Endothelial cell (in vitro differentiated cells): ENCODE results near the gene COX8C. TPM values are rescaled to one million over a fixed set of nuclear protein-coding genes. Genes with fewer than 3 reads are reported as not detected.
"Not testable (repeated sequence)": the region's sequence is repeated elsewhere in the genome, so short reads cannot be mapped to it uniquely, and the experiment has no call there.

Source experiments
- DNase-seq: peaks from one replicate; pipeline ENCODE4 v3.0.0; 2021; ENCODE audit warnings: low spot score
- H3K27ac Mint-ChIP-seq: one replicate; pipeline ENCODE4 v1.8.0; 2021; ENCODE audit warnings: mixed read lengths, inconsistent platforms; ENCODE audit not compliant: unreplicated experiment
- H3K27me3 Mint-ChIP-seq: one replicate; pipeline ENCODE4 v1.8.0; 2021; ENCODE audit warnings: mild to moderate bottlenecking, moderate library complexity, mixed read lengths, inconsistent platforms; ENCODE audit not compliant: unreplicated experiment
- H3K36me3 Mint-ChIP-seq: one replicate; pipeline ENCODE4 v1.8.0; 2021; ENCODE audit warnings: mild to moderate bottlenecking, low read depth, mixed read lengths, inconsistent platforms; ENCODE audit not compliant: unreplicated experiment
- H3K4me1 Mint-ChIP-seq: one replicate; pipeline ENCODE4 v1.8.0; 2021; ENCODE audit warnings: mild to moderate bottlenecking, mixed read lengths, inconsistent platforms; ENCODE audit not compliant: unreplicated experiment
- H3K4me3 Mint-ChIP-seq: one replicate; pipeline ENCODE4 v1.8.0; 2021; ENCODE audit warnings: mild to moderate bottlenecking, mixed read lengths, inconsistent platforms; ENCODE audit not compliant: unreplicated experiment
- H3K9me3 Mint-ChIP-seq: one replicate; pipeline ENCODE4 v1.8.0; 2021; ENCODE audit warnings: mixed read lengths, inconsistent platforms; ENCODE audit not compliant: unreplicated experiment
- total RNA-seq: library from RNA; stranded (reverse); fragmentation: NEBNext Ultra II Directional; extraction: Animal tissue kit (Norgen Biotek cat#: 25700); gene quantifications from one replicate; pipeline ENCODE4 v1.2.1, GENCODE V29; 2021; ENCODE audit not compliant: unreplicated experiment
- TF ChIP-seq, protein P1 (sequence below): fragments of 200-600 bp; sonication (generic); IDR thresholded peaks from one replicate; pipeline ENCODE4 v1.5.0; 2021; ENCODE audit warnings: antibody characterized with exemption; ENCODE audit not compliant: unreplicated experiment

The COX8C gene
- total RNA-seq, 1 donor from 2014 or later = not detected

DNA sequence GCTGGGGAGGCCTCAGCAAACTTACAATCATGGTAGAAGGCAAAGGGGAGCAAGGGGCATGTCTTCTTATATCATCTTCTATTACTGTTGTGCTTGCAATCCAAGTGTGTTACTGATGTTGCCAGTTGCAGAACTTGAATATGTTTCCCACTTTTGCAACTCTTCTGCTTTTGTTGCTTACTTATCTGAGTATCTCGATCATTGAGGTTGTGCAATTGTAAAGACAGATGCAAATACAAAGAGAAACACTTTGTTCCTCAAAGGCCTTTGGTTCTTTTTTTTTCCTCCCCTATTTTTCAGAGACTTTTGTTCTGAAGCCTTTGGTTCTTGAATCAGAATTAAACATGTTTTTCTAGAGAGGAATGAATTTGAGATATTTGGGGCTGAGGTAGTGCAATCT lies 3.7 kb upstream of the COX8C start:
- no peaks in the 10 kb centered on the region for H3K27me3 Mint-ChIP-seq
- H3K27ac Mint-ChIP-seq = no peak overlapping the region
- H3K9me3 Mint-ChIP-seq = peaks cover 12% of the 10 kb centered on the region
- no peak overlapping the region for H3K4me3 Mint-ChIP-seq
- TF ChIP-seq, protein P1, sequence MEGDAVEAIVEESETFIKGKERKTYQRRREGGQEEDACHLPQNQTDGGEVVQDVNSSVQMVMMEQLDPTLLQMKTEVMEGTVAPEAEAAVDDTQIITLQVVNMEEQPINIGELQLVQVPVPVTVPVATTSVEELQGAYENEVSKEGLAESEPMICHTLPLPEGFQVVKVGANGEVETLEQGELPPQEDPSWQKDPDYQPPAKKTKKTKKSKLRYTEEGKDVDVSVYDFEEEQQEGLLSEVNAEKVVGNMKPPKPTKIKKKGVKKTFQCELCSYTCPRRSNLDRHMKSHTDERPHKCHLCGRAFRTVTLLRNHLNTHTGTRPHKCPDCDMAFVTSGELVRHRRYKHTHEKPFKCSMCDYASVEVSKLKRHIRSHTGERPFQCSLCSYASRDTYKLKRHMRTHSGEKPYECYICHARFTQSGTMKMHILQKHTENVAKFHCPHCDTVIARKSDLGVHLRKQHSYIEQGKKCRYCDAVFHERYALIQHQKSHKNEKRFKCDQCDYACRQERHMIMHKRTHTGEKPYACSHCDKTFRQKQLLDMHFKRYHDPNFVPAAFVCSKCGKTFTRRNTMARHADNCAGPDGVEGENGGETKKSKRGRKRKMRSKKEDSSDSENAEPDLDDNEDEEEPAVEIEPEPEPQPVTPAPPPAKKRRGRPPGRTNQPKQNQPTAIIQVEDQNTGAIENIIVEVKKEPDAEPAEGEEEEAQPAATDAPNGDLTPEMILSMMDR = no peak
- H3K4me1 Mint-ChIP-seq = no peaks in the 10 kb centered on the region
- peaks cover 24% of the 10 kb centered on the region for H3K36me3 Mint-ChIP-seq
- no peak for DNase-seq

DNA sequence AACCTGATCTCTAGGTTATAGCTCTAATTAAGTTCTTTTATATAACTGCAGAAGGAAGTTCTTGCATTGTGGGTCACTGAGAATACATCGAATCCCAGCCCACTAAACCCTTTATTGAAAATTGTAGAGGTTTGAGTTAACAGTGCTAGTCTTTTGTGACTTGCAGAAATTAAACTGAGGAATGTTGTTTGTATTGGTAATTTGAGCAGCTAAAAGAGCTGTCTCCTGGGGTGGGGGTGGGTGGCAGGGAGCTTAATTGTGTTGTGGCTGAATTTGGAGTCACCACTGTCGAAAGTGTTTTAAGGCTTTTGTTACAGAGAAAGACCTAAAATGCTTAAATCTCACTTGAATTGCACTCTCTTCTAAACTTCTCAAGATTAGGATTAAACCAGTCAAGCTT lies 3.2 kb upstream of the COX8C start:
- Mint-ChIP-seq H3K27ac (no peak overlapping the region), H3K9me3 (peaks cover 12% of the 10 kb centered on the region), H3K4me3 (no peak overlapping the region), H3K27me3 (no peaks in the 10 kb centered on the region), H3K36me3 (peaks cover 22% of the 10 kb centered on the region), H3K4me1 (no peaks in the 10 kb centered on the region)
- TF ChIP-seq, protein P1 = no peak
- no peak for DNase-seq

DNA sequence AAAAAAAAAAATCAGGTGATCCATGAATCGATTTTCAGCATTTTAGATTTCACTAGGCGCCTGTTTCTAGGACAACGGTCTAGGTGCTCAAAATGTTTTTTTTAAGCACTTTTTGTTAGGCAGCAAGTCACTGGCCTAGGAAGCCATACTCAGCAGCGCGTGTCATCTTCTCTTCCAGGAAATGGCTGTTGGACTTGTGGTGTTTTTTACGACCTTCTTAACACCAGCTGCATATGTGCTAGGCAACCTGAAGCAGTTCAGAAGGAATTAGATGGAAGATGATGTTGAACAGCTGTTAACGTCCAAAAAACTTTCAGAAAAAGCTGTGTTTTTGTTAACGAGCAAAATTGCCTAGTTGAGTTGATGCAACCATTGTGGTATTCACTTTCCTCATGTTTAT lies 868 bp downstream of the COX8C start:
- no peak overlapping the region for H3K4me3 Mint-ChIP-seq
- H3K4me1 Mint-ChIP-seq = no peaks in the 10 kb centered on the region
- TF ChIP-seq, protein P1 = no peak
- no peak for DNase-seq
- H3K9me3 Mint-ChIP-seq = no peaks in the 10 kb centered on the region
- peaks cover 8% of the 10 kb centered on the region for H3K36me3 Mint-ChIP-seq
- no peaks in the 10 kb centered on the region for H3K27me3 Mint-ChIP-seq
- H3K27ac Mint-ChIP-seq = no peak overlapping the region

DNA sequence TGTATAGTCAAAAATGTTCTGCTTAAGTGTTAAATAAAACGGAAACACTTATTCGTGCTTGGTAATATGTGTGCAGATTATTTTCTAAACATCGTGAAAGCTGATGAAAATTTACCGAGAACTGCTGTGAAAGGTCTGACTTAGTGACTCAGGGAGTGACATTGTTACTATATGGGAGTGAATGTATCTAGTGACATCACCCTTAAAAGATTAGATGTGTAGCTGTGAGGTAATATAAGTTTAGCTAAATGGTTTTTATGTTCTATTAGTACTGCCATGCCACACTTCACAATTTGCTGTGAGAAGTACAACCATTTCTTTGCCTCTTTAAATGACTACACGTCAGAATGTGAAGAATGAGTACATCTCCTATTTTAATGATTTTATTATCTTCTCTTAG lies 1.3 kb downstream of the COX8C start:
- H3K27ac Mint-ChIP-seq = no peak overlapping the region
- TF ChIP-seq, protein P1 = no peak
- H3K4me1 Mint-ChIP-seq = no peaks in the 10 kb centered on the region
- no peak for DNase-seq
- H3K27me3 Mint-ChIP-seq = no peaks in the 10 kb centered on the region
- no peaks in the 10 kb centered on the region for H3K9me3 Mint-ChIP-seq
- H3K4me3 Mint-ChIP-seq = no peak overlapping the region
- peaks cover 5% of the 10 kb centered on the region for H3K36me3 Mint-ChIP-seq

DNA sequence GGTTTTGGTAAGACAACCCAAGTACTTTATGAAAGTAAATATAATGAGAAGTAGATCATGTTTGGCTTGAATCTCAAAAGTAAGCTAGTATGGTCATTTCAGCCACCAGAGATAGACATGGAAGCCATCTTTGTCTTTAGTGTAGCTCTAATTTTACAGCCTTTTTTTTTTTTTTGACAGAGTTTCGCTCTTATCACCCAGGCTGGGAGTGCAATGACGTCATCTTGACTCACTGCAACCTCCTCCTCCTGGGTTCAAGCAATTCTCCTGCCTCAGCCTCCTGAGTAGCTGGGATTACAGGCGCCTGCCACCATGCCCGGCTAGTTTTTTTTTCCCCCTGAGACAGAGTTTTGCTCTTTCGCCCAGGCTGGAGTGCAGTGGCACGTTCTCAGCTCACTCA lies 7.9 kb downstream of the COX8C start:
- not testable (repeated sequence) for H3K4me1 Mint-ChIP-seq, H3K36me3 Mint-ChIP-seq, H3K27ac Mint-ChIP-seq, H3K27me3 Mint-ChIP-seq, DNase-seq, H3K9me3 Mint-ChIP-seq, H3K4me3 Mint-ChIP-seq
